Measurements from ENCODE around the gene IGSF22. TPM values are rescaled to one million over a fixed set of nuclear protein-coding genes. Genes with fewer than 3 reads are reported as not detected.

Gene IGSF22
- total RNA-seq = 4.1 TPM

DNA sequence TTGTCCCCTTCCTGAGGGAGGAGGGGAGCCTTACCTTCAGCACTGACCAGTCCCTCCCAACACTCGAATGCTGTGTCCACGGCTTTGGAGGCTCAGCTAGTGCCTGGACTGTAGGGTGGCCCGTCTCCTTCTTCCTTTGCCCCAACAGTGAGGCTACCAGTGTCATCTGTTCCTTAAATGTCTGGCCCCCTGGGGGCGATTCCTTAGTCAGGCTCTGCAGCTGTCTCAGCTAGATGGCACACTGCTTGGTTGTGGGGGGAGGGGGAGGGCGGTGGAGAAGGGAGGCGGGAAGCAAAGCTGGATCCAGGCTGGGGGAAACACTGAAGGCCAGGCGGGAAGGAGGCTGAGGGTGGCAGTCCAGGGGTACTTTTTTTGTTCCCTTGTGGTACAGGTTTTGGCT lies at the start of gene IGSF22:
Gene IGSF22, minus strand, starts transcription at position 149 of the 400 bp plus-strand sequence. CDS start 1,952 bp downstream, outside the sequence.
- no peak for DNase-seq (ENCODE audit: low spot score)

DNA sequence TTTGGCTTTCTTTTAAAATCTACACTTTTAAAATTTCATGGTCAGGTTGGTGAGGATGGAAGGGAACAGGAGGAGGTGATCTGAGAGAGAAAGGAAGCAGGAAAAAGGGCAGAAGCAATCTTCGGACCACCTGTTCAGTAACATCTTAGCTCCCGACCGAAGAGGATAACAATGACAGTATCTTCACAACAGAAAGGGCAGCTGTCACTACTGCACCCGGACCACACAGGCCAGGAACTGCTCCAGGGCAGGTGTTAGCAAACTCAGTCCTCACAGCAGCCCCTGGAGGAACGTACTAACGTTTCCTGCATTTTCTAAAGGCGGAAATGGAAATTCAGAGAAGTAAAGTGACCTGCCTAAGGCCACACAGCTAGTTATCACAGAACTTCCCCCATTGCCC lies 48.8 kb upstream of the IGSF22 start:
- no peak for DNase-seq (ENCODE audit: low spot score)

DNA sequence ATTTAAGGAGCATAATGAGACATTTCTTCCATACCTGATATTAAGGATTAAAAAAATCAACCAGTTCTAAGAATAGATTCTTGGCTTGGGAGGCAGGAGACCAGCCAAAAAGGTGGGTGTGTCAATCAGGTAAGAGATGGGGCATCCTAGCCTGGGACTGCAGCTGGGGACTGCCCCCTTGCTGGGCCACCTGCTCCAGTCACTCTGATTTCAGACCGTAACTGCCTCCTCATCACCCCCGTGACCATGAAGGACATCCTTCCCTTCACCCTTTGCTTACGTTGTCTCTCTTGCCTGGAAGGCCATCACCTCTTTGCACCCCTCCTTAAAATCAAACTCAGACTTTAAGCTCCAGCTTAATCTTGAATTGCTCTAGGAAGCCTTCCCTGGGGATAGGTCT lies 47.7 kb upstream of the IGSF22 start:
- no peak for DNase-seq (ENCODE audit: low spot score)

DNA sequence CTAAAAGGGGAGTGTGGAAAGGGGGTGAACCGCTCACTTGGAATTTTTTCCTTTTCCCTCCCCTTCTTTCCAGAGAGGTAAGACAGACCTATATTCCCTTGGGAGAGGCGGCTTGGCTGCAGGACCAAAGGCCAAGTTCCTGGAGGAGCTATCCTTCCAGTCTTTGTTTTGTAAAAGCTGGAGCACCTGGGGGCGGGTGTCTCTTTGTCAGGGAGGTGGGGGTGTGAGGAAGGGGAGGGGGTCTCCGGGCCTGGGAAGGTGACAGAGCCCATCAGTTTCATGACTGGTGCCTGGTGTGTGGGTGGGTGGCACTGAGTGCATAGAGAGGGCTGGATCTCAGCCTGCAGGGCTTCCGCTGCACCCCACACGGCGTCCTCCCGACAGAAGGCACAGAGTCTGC lies 47.1 kb upstream of the IGSF22 start:
- no peak for DNase-seq (ENCODE audit: low spot score)

DNA sequence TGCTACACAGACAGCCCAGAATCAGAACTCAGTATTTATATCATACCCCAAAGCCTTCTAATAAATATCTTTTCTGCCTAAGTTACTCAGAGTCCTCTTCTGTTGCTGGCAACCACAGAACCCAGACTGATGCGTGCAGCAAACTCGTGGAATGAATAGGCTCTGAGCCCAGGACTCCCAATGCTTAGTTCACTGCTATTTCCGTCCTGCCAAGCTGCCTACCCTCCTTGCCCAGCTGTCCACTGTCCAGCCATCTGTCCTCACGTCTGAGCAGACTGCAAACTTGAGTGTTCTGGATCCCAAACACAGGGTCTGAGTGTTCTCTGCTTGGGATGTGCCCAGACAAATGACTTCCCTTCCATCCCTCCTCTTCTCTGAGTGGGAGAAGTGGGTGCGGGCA lies 46.2 kb upstream of the IGSF22 start:
- DNase-seq (ENCODE audit: low spot score) = no peak

DNA sequence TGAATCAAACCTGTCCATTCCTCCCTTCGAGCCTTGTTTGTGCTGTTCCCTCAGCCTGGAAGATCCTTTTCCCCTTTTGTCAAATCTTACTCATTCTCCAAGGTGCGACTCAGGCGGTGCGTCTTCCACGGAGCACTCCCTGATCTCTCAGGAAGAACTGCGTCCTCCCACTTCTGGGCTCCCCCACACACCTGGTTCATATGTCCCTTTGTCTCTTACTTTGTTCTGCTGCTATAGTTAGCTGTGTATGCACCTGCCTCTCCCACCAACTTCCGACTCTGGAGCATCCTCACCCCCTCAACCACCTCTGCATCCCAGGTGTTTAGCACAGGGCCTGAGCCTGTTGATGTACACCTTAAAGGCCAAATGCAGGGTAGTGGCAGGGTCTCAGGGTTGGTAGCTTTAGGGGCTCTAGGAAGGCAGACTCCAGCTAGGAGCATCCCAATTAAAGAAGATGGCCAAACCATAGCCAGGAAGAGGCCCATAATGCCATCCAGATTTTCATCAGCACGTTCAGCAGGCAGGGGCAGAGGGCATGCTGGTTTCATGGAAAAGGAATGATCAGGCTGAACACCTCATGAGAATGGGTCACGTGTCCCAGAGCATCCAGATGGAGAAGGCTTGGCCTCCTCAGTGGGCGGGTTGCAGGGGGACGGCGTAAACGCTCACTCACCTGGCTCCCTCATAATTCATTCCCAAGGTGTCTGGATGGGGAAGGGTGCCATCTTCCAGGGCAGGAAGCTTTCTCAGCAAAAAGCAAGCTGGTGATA lies 45.5 kb upstream of the IGSF22 start:
- no peak for DNase-seq (ENCODE audit: low spot score)

DNA sequence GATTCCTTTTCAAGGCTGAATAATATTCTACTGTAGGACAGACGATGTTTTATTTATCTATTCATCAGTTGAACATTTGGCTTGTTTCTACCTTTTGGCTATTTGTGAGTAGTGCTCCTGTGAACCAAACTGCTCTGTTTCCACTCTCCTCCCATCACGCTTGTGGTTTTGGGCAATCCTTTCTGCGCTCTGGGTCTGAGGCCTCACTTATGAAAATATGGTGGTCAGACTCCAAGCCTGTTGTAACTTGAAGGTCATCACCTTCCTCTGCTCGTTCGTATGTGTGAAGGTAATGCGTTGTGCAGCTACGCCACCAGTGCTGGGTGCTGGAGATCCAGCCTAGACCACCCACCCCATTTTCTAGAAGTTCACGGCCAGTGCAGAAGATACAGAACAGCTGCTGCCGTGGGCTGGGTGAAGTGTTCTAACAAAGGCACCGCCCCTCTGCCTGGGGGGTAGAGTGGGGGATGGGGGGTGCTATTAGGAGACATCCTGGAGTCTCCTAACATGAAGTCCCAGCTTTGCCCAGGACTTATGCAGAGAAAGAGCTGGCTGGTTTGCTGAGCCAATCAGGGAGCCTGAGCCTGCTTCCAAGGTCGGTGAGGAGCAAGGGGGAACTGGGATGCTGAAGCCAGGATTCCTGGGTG lies 44.6 kb upstream of the IGSF22 start:
- DNase-seq (ENCODE audit: low spot score) = no peak

DNA sequence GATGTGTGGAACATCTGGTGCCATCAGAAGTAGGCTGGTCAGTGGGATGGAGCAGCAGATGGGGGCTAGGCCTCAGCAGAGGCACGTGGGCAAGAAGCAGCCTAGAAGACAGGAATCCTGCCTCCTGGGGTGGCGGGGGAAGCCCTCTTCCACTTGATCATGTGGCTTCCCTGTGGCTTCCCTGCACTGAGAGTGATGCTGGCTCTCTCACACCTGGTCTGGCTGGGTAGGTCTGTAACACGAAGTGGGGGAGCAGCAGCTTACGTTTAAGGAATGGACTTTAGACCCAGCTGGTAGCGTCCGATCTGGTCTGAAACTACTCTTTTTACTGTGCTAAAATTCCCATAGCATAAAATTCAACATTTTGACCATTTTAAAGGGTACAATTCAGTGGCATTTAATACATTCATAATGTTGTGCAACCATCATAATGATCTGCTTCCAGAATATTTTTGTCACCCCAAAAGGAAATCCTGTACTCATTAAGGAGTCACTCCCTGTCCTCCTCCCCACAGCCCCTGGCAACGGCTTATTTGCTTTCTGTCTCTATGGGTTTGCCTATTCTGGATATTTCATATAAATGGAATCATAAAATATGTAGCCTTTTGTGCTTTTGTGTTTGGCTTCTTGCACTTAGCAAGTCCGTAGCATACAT lies 43.9 kb upstream of the IGSF22 start:
- no peak for DNase-seq (ENCODE audit: low spot score)

DNA sequence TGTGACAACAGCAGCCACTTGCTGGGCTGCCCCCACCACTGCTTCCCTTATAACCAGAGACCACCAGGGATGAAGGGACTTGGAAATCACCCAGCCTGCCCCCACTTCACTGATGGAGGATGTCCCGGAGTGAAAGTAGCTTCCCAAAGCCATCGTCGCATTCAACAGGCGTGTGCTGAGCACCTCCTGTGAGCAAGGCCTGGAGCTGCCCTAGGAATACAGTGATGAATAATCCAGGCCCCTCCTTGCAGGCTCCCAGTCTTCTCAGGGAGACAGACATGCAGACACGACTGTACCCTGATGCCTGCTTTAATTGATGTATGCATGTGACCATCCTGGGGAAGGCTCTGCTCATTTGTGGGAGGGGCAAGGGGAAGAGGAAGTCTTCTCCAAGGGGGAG lies 43.0 kb upstream of the IGSF22 start:
- no peak for DNase-seq (ENCODE audit: low spot score)

DNA sequence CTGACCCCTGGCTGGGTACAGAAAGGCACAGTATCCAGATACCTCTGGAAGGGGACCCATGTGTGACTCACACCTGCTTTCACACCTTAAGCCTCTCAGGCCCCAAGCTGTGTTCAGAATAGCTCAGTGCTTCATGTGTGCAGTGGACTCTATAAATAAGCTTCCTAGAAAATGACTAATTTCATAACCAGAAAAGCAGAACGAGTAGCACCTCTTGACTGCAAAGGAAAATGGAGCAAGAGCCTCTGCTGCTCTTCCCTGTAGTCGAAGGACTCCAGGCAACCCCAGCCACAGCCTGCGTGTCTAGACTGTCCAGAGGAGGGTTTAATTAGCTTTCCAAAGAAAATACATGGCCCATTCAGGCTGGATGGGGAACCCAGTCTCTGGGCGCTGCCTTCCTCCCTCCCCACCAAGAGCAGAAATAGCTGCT lies 42.5 kb upstream of the IGSF22 start:
- DNase-seq (ENCODE audit: low spot score) = no peak

DNA sequence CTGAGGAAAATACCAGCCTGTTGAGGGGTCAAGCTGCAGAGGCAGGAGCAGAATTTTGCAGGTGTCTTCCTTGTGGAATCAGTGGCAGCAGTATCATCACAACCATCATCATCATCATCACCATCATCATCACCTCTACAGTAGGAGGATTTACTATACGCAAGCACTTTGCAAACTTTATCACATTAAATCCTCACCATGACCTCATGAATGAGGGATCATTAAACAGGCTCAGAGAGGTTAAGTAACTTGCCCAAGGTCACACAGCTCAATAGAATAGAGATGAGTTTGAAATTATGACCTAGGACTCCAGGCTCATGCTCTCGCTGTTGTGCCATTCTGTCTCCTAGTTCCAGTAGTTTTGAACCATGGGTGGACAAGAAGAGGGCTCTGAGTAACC lies 40.0 kb upstream of the IGSF22 start:
- DNase-seq (ENCODE audit: low spot score) = no peak

DNA sequence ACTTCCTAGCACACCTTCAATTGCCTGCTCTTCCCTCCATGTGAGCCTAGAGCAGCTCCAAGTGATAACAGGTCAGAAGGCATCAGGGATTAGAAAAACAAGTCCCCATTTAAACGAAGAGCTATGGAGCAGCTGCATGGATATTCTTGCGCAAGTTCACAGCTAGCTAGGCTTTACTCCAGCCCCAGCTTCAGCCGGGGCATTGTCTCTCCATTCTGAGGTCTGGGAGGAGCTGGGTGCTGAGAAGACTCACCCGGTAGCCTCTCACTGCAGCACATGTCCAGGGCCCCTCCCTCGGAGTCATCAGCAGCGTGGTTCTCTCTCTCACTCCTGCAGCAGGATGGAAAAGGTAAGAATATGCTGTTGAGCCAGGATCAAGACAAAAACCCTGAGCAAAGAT lies 39.6 kb upstream of the IGSF22 start:
- DNase-seq (ENCODE audit: low spot score) = no peak

DNA sequence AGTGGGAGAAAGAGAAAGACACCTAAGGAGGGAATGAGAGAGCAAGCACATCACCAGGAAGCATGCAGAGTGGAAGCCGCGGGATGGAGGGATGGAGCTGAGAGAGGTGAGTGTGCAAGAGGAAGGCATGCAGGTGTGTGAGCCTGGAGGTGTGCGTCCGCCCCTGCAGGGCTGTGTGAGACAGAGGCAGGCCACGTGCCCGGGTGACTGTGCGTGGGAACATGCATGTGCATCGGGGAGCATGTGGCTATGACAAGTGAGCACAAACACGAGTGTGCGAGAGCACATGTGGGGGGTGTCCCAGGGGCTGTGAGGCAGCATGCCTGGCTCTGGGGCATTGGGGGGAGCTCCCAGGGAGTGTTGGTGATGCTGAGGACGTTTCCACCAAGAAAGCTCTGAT lies 35.8 kb upstream of the IGSF22 start:
- no peak for DNase-seq (ENCODE audit: low spot score)

DNA sequence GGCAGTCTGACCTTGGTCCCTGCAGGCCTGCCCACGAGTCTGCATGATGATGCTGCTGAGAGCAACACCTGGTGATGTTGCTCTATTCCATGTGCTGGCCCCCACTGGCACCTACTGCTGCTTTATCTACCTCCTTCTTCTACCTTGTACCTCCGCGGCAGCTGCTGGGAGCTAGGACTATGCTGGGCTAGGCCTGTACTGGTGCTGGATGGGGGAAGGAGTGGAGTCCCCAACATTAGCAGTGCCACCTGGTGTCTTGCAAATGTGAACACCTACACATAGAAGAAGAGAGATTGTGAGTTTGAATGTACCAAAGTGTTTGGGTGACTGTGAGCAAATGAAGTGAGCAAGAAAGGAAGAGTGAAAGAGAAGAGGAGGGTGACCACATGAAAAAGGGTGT lies 35.2 kb upstream of the IGSF22 start:
- DNase-seq (ENCODE audit: low spot score) = no peak

DNA sequence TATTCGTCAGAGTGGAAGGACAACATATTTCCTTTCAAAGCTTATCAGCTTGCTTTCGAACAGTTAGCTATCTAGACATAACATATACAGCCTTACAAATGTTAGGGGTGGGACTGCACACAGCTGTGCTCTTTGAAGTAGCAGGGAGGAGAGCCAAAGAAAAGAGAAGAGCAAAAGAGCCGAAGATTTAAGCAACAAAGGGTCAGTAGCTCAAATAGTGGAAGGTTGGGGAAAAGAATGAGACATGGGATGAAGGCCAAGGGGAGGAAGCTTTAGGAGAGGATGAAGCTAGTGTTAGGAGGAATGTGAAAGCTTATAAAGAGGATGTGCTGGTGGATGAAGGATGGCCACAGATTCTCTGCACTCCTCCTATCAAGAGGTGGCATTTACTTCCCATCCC lies 31.8 kb upstream of the IGSF22 start:
- no peak for DNase-seq (ENCODE audit: low spot score)

DNA sequence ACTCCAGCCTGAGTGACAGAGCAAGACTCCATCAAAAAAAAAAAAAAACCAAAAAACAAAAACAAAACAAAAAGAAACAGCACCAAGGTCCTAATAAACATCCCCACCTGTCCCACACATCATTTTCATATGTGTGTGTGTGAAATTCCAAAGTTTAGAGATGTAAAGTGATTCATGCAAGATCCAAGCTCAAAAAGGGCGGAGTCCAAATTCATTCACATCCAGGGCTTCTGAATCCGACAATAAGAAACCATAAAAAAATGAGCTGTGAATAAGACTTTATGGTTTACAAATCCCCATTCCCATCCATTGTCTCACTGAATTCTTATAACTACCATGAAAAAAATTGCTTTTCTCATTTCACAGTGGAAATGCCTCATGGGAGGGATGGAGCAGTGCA lies 30.9 kb upstream of the IGSF22 start:
- no peak for DNase-seq (ENCODE audit: low spot score)

DNA sequence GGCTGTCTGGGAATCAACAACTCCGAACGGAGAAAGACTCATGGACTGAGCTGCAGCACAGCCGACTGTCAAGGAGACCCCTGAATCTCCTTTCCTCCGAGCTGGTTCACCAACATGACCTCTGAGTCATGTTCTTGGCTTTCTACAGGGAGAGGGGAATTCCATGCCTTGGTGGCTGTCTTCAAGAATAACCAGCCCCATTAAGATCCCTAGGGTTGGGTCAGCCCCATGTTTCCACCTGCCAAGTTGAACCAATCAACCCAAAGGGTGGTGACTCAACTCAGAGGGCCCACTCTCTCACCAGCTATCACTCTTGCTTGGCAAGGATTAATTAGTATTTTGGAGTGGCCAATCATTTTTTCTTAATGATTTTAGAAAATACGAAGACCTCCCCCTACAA lies 28.3 kb upstream of the IGSF22 start:
- no peak for DNase-seq (ENCODE audit: low spot score)

DNA sequence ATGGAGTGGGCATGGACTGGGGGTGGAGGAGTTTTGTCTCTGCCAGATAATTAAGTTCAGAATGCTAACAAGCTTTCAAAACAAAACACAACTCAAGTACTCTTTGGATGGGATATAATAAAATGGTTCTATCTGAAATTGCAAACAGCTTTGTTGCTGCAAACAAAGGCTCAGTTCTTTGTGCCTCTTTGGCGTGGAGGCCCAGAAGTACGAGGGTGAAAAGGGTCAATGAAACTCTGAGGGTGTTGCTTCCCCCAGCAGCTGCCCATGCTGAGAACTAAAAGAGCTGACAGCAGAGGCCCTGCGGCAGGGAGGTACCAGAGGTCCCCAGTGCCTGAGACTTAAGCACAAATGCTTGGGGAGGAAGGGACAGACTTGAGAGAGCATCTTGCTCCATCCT lies 26.5 kb upstream of the IGSF22 start:
- no peak for DNase-seq (ENCODE audit: low spot score)

DNA sequence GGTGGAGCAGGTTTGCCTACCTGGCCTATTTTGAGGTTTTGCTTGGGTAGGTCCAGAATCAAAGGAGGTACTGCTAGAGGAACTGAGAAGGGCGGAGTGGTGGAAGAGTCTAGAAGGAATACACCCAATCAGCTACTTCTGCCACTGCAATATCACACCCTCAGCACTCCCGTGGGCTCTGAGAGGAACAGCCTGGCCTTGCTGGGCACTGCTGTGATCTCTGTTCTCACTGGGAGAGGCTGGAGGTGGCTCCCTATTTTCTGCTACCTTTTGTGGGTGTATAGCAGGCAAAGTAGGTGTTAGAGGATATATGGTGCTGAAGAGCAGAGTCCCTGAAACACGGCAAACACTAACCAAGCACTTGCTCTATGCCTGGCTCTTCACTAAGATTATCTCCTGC lies 25.0 kb upstream of the IGSF22 start:
- no peak for DNase-seq (ENCODE audit: low spot score)

DNA sequence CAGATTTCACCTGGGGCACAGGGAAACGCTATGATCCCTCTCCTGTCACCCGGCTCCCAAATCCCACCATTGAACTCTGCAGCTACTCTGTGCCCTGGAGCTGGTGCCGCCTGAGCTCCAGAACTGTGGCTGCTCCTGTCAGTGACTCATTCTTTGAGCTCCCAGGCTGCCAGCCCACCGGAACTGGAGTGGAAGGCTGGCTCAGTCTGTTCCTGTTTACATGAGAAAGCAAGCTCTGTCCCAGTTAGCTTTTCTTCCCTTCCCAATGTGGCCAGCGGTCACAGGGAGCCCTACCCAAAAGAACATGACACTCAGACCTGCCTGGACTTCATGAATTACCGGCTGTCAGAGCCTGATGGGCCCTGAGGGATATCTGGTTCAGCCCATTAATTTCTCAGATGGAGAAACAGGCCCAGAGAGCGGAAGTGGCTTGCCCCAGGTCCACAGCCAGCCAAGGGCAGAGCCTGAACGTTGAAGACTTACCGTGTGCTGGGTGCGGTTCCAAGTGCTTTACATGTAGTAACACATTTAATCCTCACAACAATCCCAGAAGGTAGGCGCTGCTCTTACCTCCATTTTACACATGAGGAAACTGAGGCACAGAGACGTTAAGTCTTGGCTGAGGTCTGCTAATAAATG lies 23.8 kb upstream of the IGSF22 start:
- DNase-seq (ENCODE audit: low spot score) = peak; percentile 50

DNA sequence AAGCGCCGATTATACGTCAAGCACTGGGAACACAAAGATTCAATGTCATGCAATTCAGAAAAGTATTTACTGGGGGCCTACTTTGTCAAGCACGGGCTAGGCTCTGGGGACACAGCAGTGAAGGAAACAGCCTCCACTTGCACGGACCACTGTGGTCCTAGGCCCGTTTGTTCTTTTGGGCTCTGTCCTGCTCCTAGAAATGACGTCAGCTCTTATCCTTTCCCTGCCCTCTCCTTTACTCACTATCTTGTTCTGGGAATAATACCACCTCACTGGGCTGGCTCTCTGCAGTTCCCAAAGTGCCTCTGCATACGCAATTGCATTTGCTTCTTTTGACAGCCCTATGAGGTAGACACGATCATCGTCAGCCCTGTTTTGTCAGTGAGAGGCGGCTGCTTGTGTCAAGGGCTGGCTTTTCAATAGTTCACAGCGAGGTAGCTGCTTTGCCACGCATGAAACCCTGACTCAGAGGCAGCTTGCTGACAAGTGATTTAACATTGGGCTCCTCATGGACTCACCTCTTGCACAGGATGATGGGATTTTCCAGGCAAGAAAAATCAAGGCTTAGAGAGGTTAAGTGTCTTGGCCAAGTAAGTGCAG lies 22.9 kb upstream of the IGSF22 start:
- no peak for DNase-seq (ENCODE audit: low spot score)

DNA sequence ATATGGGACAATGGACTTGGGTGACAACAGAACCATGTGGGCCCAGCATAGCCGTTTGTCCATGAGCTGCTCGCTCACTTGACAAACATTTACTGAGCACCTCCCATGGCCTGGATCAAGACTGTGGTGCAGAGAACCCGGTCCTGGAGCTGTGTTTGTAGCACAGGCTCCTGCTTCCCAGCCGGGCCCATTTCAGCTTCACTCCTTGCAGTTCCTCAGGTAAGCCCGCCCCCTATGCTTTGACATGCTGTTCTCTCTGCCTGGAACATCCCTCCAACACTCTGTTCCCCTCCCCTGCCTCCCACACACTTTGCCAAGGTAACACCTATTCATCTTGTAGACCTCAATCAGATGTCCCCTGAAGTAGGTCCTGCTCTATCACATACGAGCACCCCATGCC lies 19.3 kb upstream of the IGSF22 start:
- no peak for DNase-seq (ENCODE audit: low spot score)

Data from ureter (tissue), 1 donor.